ENCODE results near the gene SEPTIN8. TPM values are rescaled to one million over a fixed set of nuclear protein-coding genes. Genes with fewer than 3 reads are reported as not detected.

Gene SEPTIN8
- total RNA-seq, 1 donor from 2014 or later: 127 TPM

GRCh38 chr5:132760049-132760420 lies 17.0 kb downstream of the SEPTIN8 start:
- TF ChIP-seq, protein P1, sequence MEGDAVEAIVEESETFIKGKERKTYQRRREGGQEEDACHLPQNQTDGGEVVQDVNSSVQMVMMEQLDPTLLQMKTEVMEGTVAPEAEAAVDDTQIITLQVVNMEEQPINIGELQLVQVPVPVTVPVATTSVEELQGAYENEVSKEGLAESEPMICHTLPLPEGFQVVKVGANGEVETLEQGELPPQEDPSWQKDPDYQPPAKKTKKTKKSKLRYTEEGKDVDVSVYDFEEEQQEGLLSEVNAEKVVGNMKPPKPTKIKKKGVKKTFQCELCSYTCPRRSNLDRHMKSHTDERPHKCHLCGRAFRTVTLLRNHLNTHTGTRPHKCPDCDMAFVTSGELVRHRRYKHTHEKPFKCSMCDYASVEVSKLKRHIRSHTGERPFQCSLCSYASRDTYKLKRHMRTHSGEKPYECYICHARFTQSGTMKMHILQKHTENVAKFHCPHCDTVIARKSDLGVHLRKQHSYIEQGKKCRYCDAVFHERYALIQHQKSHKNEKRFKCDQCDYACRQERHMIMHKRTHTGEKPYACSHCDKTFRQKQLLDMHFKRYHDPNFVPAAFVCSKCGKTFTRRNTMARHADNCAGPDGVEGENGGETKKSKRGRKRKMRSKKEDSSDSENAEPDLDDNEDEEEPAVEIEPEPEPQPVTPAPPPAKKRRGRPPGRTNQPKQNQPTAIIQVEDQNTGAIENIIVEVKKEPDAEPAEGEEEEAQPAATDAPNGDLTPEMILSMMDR (IDR thresholded peaks at IDR 0.05): no peak
- H3K4me3 Mint-ChIP-seq (ENCODE audit: unreplicated experiment): no peak overlapping the region
- no peaks in the 10 kb centered on the region for H3K4me1 Mint-ChIP-seq (ENCODE audit: low read depth)
- H3K36me3 Mint-ChIP-seq (ENCODE audit: low read depth): peaks cover 59% of the 10 kb centered on the region
- H3K27me3 Mint-ChIP-seq (ENCODE audit: low read depth): no peaks in the 10 kb centered on the region
- DNase-seq (ENCODE audit: low spot score): no peak
- H3K27ac Mint-ChIP-seq (ENCODE audit: unreplicated experiment): no peak overlapping the region
- H3K9me3 Mint-ChIP-seq (ENCODE audit: low read depth): no peaks in the 10 kb centered on the region

- Mint-ChIP-seq H3K27ac (ENCODE audit: unreplicated experiment) (no peak overlapping the region), H3K4me1 (ENCODE audit: low read depth) (no peaks in the 10 kb centered on the region), H3K27me3 (ENCODE audit: low read depth) (no peaks in the 10 kb centered on the region), H3K9me3 (ENCODE audit: low read depth) (no peaks in the 10 kb centered on the region), H3K36me3 (ENCODE audit: low read depth) (peaks cover 54% of the 10 kb centered on the region), H3K4me3 (ENCODE audit: unreplicated experiment) (no peak overlapping the region)
- DNase-seq (ENCODE audit: low spot score): no peak
- TF ChIP-seq, protein P1 (IDR thresholded peaks at IDR 0.05): no peak
Observed at GRCh38 chr5:132759114-132760048, 17.7 kb downstream of the SEPTIN8 start.

DNA sequence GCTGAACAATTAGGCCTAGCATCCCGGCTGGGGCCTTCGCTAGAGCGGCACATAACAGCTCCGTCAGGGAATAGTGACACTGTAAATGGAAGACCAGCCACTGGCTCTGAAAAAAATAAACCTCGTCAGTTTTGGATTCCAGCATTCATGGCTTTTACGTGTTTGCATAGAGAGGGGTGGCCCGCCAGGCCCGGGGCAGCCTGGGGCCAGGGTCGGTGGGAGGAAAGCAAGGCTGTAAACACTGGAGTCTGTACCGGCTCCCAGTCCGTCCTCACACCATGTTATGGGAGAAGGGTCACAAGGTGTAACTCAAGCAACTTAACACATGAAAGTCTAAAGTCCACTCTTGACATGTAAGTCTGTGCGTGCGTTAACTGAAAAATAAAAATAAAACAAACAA lies 18.6 kb downstream of the SEPTIN8 start:
- H3K27ac Mint-ChIP-seq (ENCODE audit: unreplicated experiment): no peak overlapping the region
- H3K9me3 Mint-ChIP-seq (ENCODE audit: low read depth): no peaks in the 10 kb centered on the region
- TF ChIP-seq, protein P1 (IDR thresholded peaks at IDR 0.05): no peak
- H3K36me3 Mint-ChIP-seq (ENCODE audit: low read depth): peaks cover 51% of the 10 kb centered on the region
- H3K4me3 Mint-ChIP-seq (ENCODE audit: unreplicated experiment): no peak overlapping the region
- H3K4me1 Mint-ChIP-seq (ENCODE audit: low read depth): no peaks in the 10 kb centered on the region
- no peak for DNase-seq (ENCODE audit: low spot score)
- H3K27me3 Mint-ChIP-seq (ENCODE audit: low read depth): no peaks in the 10 kb centered on the region

DNA sequence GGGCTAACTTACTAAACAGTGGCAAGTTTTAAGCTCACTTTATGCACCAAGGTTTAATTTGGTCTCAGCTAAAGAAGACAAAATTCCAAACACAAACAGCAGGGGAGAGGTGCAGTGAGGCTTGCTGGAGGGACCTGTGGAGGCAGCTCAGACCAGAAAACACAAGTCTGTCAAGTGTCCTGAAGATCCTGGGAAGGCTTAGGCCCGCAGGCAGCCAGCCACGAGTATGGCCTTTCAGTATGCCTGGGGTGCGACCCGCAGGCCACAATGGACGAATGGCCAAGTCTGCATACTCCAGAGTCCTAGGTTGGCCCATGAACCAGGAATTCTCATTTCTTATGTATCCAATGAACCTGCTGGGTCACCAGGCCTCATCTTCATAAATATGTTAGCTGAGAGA lies 20.5 kb downstream of the SEPTIN8 start:
- TF ChIP-seq, protein P1 (IDR thresholded peaks at IDR 0.05): no peak
- no peak overlapping the region for H3K27ac Mint-ChIP-seq (ENCODE audit: unreplicated experiment)
- no peaks in the 10 kb centered on the region for H3K9me3 Mint-ChIP-seq (ENCODE audit: low read depth)
- H3K4me3 Mint-ChIP-seq (ENCODE audit: unreplicated experiment): no peak overlapping the region
- H3K27me3 Mint-ChIP-seq (ENCODE audit: low read depth): no peaks in the 10 kb centered on the region
- no peak for DNase-seq (ENCODE audit: low spot score)
- H3K36me3 Mint-ChIP-seq (ENCODE audit: low read depth): peaks cover 38% of the 10 kb centered on the region
- H3K4me1 Mint-ChIP-seq (ENCODE audit: low read depth): peaks cover 2% of the 10 kb centered on the region

GRCh38 chr5:132754947-132755346 lies 22.1 kb downstream of the SEPTIN8 start:
- Mint-ChIP-seq H3K27ac (ENCODE audit: unreplicated experiment) (no peak overlapping the region), H3K4me3 (ENCODE audit: unreplicated experiment) (no peak overlapping the region), H3K9me3 (ENCODE audit: low read depth) (no peaks in the 10 kb centered on the region), H3K4me1 (ENCODE audit: low read depth) (peaks cover 10% of the 10 kb centered on the region), H3K36me3 (ENCODE audit: low read depth) (peaks cover 26% of the 10 kb centered on the region), H3K27me3 (ENCODE audit: low read depth) (no peaks in the 10 kb centered on the region)
- TF ChIP-seq, protein P1 (IDR thresholded peaks at IDR 0.05): peak; percentile 57
- no peak for DNase-seq (ENCODE audit: low spot score)
